Inferior parietal cortex (tissue), 1 donor: ENCODE measurements around the gene PACSIN3.
A peak's percentile ranks its signal among the peaks of the same experiment; 100 is the strongest.
"Not testable (repeated sequence)": the region's sequence is repeated elsewhere in the genome, so short reads cannot be mapped to it uniquely, and the experiment has no call there.

Experiments
- DNase-seq: peaks from one replicate; pipeline ENCODE4 v3.0.0-alpha.2; 2016; ENCODE audit errors: extremely low spot score

PACSIN3 gene

GRCh38 chr11:47186076-47186699, at the start of gene PACSIN3:
PACSIN3 (minus strand) TSS chr11:47186434; CDS start chr11:47182727, 3,707 bp downstream.
- no peak for DNase-seq

DNA sequence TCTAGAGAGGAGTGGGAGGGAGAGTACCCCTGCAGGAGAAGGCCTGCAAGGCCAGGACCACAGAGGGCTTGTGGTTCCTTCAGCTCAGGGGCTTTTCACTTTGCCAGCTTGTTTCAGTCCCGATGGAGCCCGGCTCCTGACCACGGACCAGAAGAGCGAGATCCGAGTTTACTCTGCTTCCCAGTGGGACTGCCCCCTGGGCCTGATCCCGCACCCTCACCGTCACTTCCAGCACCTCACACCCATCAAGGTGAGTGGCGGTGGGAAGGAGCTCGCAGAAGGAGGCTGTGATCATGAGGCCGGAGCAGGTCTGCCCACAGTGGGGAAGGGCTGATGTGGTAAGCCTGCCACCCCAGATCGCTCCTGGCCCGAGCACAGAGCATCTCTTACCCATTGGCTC, 48.9 kb upstream of the PACSIN3 start:
- no peak for DNase-seq

DNA sequence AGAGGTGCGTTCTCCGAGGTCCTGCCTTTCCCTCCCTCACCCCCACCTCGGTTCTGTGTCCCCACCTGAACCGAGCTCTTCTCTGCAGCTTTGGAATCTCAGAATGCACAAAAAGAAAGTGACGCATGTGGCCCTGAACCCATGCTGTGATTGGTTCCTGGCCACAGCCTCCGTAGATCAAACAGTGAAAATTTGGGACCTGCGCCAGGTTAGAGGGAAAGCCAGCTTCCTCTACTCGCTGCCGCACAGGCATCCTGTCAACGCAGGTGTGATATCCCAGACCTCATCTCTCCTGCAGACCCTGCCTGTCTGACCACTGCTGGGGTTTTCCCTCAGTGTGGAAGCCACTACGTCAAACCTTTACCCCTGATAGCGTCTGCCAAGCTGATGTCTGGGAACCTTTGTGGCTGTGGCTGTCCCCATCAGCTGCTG, 48.5 kb upstream of the PACSIN3 start:
- DNase-seq, result no peak

DNA sequence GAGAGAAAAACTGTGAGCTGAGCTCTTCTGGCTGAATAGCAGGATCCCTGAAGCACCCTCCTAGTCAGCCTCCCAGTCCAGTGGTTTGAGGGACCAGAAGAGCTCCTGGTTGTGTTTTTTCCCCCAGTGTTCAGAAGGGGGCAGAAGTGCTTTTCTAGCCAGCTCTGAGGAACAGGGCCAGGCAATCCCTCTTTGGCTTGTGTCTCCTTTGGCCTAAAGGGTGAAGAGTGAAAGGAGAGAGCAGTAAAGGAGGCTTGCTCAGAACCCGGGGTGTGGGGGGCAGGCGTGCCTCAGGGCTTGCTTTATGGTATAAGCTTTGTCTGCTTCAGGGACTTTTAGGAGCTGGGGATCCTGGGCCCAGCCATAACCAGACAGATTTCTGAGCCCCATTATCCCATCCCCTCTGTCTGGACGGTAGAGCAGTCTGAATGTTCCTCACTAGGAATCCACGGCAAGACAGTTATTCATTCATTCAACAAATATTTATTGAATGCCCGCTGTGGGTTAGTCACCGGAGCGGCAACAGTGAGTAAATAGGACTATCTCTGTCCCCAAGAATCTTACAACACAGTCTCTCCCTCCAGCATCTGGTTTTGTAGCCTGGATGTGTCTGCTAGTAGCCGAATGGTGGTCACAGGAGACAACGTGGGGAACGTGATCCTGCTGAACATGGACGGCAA, 47.9 kb upstream of the PACSIN3 start:
- no peak for DNase-seq

- DNase-seq, result no peak
Measured at GRCh38 chr11:47233051-47233450, 46.8 kb upstream of the PACSIN3 start.

DNA sequence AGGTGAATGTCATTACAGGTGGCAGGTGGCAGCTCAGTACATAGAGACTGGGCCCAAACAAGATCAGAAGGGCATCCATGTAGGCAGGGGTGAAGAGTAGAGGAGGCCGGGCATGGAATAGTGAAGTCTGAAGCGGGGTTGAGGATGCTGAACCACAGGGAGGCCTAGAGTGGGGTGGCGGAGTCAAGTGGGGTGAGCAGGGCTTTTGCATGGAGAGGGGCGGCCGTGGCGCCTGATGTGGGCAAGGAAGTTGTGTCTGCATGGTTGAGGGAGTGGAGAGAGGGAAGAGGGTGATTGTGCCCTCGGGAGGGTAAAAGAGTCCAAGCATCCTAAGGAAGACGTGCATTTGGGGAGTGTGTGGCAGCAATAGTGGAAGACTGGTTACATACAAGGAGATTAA, 42.9 kb upstream of the PACSIN3 start:
- DNase-seq, result no peak

DNA sequence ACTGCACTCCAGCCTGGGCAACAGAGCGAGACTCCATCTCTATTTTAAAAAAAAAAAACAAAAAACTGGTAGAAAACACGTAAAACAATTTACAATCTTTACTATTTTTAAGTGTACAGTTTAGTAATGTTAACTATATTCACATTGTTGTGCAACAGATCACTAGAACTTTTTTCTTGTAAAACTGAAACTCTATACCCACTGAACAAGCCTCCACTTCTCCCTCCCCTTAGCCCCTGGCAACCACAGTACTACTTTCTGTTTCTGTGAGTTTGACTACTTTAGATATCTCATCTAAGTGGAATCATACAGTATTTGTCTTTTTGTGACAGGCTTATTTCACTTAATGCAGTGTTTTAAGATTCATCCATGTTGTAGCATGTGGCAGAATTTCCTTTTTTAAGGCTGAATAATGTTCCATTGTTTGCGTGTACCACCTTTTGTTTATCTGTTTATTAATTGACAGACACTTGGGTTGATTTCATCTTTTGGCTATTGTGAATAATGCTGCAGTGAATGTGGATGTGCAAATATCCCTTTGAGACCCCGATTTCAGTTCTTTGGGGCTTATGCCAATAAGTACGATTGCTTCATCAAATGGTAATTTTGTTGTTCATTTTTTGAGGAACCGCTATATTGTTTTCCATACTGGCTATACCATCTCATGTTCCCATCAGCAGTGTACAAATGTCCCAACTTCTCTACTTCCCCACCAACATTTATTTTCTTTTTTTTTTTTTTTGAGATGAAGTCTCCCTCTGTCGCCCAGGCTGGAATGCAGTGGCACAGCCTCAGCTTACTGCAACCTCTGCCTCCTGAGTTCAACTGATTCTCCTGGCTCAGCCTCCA, 39.5 kb upstream of the PACSIN3 start:
- DNase-seq, result no peak

DNA sequence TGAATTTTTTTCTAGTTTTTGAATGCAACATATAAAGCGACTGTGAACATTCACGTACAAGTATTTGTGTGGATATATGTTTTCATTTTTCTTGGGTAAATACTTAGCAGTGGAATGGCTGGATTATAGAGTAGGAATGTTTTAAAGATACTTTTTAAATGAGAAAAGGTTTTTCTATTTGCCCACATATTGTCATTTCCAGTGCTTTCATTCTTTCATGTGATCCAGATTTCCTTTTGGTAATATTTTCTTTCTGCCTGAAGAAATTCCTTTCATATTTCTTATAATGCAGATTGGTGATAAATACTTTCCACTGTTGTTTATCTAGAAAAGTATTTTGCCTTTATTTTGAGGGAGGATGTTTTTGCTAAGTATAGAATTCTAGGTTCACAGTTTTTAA, 36.5 kb upstream of the PACSIN3 start:
- DNase-seq, result no peak

DNA sequence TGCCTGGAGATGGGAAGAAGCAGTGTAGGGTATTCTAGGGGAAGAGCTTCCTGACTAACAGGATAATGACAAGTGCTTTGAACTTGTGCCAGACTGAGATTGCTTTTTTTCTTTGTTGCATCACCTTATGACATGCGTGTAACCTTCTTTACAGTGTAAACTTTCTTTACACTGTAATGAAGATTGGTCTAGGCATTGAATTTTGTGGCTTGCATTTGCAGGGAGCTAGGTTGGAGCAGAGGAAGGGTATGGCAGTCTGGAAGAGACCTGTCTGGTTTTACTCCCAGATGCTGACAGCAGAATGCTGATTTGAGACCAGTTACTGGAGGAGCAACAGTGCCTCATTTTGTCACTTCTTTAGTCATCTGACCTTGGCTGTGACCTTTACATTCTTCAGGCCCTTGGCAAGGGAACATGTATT, 34.2 kb upstream of the PACSIN3 start:
- no peak for DNase-seq

- DNase-seq, result peak; percentile 36
Measured at GRCh38 chr11:47216121-47216798, 30.0 kb upstream of the PACSIN3 start.

- peak; percentile 39 for DNase-seq
Measured at GRCh38 chr11:47215366-47215910, 29.2 kb upstream of the PACSIN3 start.

GRCh38 chr11:47213950-47214565, 27.8 kb upstream of the PACSIN3 start:
- DNase-seq, result peak; percentile 89

- DNase-seq, result no peak
Measured at GRCh38 chr11:47212938-47213337, 26.7 kb upstream of the PACSIN3 start.

- no peak for DNase-seq
Measured at GRCh38 chr11:47208628-47209027, 22.4 kb upstream of the PACSIN3 start.

GRCh38 chr11:47208008-47208552, 21.8 kb upstream of the PACSIN3 start:
- not testable (repeated sequence) for DNase-seq

GRCh38 chr11:47207459-47207858, 21.2 kb upstream of the PACSIN3 start:
- DNase-seq, result no peak

DNA sequence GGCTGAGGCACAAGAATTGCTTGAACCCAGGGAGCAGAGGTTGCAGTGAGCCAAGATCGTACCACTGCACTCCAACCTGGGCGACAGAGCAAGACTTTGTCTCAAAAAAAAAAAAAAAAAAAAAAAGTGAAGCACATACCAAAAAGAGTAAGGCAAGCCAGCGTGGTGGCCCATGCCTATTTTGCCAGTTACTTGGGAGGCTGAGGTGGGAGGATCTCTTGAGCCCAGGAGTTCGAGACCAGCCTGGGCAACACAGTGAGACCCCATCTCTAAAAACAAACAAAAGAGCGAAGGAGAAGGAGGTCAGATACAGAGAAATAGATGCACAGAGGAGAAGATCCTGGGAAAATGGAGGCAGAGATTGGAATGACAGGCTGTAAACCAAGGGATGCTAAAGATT, 20.3 kb upstream of the PACSIN3 start:
- DNase-seq, result not testable (repeated sequence)

DNA sequence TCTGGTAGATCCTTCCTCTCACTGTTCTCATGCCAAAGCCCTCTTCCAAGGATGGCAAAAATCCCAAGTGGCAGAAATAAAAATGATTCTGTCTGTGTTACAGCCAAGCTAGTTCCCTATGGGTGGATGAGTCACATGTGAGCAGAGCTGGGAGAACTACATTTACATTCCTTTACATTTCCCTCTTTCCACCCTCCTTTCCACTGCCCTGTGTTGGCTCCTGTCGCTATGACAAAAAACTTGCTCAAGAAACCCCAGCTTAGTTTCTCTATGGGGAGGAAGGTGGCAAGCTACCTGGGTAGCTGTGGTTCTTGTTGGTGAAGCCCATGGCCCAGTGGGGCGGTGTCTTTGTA, 18.4 kb upstream of the PACSIN3 start:
- DNase-seq, result peak; percentile 70

DNA sequence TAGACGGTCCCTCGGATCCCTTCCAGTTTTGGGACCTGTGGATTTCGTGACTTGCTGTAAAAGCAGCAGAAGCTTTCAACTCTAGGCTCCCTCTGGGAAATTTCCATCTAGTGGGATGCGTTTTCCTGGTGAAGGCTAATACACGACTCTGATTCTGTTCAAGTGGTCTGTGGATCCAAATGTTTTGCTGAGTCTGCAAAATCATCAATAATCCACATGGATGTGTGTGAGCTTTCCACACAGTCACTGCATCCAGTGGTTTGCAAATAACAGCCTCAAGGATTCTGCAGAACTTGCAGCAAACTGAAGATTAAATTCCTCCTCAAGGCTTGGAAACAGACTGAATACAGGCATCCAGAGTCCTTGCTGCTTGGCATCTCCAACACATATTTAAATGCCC, 16.3 kb upstream of the PACSIN3 start:
- DNase-seq, result no peak

DNA sequence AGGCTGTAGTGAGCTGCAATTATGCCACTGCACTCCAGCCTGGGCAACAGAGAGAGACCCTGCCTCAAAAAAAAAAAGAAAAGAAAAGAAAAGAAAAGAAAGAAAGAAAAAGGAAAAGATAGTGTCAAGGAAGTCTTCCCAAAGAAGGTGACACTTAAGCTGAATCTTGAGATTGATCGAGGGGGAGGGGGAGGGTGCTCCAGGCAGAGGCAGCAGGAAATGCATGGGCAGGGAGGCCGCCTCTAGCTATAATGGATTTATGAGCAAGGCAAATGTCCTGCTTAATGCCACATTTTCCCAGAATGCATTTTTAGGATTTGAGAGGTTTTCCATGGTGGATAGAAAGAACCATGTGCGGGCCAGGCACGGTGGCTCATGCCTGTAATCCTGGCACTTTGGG, 14.8 kb upstream of the PACSIN3 start:
- no peak for DNase-seq

DNA sequence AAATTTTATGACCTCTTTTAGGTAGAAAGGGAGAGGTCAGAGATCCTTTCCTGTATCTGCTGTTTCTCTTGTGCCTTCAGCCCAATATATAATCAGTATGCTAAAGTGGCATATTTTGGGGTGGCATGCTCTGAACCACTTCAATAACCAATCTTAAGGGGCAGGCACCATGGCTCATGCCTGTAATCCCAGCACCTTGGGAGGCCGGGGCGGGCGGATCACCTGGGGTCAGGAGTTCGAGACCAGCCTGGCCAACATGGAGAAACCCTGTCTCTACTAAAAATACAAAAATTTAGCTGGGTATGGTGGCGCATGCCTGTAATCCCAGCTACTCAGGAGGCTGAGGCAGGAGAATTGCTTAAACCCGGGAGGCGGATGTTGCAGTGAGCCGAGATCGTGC, 11.9 kb upstream of the PACSIN3 start:
- not testable (repeated sequence) for DNase-seq
